GM18502 (cell line): Measurements from ENCODE around the gene GSTT2B.
"Not testable (repeated sequence)": the region's sequence is repeated elsewhere in the genome, so short reads cannot be mapped to it uniquely, and the experiment has no call there.

Source experiments
- ATAC-seq: cut with Tn5 transposase; IDR thresholded peaks from one replicate; pipeline ENCODE4 v1.9.1; 2021; ENCODE audit warnings: mild to moderate bottlenecking; ENCODE audit not compliant: unreplicated experiment, poor library complexity

GSTT2B gene

DNA sequence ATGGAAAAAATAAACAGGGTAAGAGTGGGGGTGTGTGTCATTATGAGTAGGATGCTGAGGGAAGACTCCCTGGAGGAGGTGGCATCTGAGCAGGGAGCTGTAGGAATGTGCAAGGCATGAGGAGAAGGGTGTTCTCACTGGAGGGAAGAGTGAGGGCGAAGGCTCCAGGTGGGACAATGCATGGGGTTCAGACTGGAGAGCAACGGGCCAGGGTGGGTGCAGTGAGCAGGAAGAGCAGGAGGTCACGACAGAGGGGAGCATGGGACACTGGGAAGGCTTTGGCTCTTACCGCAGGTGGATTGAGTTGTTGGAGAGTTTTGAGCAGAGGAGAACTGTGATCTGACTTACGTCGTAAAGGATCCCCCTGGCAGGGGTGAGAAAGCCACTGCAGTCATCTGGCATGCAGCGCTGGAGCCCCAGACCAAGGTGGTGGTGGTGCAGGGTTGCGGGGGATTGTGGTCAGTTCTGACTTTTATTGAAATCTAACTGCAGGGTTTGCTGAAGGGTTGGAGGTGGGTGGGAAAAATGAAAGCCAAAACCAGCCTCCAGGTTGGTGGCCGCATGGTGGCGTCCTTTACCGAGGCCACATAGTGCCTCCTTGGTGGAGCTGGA, 8.1 kb downstream of the GSTT2B start:
- not testable (repeated sequence) for ATAC-seq

DNA sequence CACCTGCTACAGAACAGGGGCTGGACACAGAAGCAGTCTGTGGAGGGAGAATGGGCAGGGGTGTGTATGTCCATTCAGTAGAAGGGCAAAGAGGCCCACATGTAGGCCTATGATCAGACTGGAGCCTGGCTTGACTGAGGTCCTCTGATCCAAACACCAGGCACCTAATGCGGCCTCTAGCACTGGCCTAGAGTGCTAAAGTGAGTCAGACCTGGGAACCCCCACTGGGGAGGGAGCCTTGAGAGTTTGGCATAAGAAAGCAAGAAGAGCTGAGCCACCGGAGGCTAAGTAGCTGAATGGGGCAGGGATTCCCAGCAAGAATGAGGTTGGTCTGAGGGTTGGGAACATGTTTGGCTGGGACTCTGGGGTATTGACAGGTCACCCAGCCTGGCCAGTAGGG, 9.6 kb downstream of the GSTT2B start:
- not testable (repeated sequence) for ATAC-seq

DNA sequence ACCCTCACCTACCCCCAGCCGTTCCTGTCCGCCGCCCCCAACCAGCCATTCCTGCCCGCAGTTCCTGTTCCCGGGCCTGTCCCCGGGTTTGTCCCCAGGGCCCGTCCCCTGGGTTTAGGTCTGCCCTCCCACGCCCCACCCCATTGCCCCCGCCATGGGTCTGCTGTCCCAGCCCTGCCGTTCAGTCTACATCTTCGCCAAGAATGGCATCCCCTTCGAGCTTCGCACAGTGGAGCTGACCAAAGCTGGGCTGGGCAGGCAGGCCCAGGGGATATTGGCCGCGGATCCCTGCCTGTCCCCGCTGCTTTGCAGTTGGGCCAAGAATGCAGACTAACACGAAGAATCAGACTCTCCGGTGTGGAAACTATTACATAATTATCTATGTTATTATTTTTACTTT, 11.2 kb downstream of the GSTT2B start:
- ATAC-seq: not testable (repeated sequence)

DNA sequence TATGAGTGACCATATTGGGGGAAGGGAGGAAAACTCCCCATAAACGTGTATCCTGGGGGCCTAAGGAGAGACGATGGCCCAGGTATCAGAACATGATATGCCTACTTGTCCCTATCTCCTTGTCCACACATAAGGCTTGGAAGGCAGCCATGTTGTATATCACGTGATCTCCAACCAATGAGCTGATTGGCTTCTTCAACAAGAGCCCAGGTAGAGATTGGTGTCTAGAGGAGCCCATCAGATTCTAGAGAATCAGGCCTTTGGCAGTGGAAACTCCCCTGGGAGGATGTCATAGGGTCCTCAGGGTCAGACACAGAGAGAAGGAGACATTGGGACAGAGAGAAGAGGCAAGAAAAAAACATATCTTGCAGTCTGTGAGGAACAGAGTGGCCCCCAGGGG, 13.6 kb downstream of the GSTT2B start:
- not testable (repeated sequence) for ATAC-seq

DNA sequence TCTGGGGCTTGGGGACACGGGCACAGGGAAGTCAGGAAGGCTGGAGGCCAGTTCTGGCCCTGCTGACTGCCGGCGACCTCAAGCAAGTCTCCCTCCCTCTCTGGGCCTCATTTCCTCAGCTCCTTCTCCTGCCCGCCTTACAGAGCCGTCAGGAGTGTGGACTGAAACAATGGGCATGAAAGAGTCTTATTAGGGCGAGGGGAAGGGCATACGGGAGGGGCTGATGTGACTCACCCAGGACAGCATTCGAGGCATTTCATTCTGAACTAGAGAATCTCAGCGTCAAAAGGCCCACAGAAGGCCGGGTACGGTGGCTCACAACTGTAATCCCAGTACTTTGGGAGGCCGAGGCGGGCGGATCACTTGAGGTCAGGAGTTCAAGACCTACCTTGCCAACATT, 20.8 kb downstream of the GSTT2B start:
- not testable (repeated sequence) for ATAC-seq

DNA sequence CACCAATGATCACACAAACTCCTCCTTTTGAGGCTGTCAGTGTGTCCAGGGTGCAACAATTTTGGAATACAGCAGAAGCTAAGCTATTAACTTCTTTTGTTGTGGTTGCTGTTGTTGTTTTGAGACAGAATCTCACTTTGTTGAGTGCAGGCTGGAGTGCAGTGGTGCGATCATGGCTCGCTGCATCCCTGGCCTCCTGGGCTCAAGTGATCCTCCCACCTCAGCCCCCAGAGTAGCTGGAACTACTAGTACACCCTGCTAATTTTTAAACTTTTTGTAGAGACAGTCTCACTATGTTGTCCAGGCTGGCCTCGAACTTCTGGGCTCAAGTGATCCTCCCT, 22.0 kb downstream of the GSTT2B start:
- no peak for ATAC-seq

DNA sequence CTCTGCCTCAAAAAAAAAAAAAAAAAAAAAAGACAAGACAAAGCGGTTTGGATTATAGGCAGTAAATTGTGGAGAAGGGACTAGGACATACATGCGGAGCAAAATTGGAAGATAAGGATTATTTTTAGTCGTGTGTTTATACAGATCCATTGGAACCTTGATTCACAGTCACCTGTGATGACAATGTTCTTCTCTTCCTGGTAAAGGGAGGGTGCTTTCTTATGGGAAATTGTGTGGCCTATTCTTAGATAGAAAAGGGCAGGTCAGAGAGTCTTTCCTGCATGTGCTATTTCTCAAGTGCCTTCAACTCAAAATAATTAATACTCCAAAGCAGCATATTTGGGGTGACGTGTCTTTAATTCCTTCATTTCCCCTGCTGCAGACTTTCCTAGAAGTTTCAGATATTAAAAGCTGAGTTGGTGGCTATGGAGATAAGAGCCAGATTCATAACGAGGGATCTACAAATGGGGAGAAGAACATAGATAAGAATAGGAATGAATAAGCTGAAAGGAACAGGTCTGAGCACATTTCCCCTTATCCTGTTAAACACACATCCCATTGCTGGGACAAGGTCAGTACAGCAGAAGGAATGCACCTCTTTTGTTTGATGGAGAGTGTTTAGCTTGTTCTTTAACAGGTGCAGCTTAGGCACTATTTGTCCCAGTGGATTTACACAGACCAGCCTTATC, 22.5 kb downstream of the GSTT2B start:
- no peak for ATAC-seq

DNA sequence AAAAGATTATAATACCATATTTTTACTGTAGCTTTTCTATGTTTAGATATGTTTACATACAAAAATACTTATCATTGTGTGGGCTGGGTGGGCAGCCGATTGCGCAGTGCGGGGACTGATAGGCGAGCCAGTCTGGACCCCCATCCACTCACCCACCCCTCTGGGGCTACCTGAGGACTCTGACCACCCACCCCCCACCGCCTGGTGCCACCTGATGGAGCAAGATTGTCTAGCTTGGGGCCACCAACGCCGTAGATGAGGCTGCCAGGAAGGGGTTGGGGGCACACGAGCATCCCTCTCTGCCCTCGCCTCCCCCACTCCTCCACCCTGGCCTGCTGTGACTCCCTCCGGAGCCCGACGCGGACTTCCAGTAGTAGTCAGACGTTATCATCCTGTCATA, 34.4 kb downstream of the GSTT2B start:
- no peak for ATAC-seq

DNA sequence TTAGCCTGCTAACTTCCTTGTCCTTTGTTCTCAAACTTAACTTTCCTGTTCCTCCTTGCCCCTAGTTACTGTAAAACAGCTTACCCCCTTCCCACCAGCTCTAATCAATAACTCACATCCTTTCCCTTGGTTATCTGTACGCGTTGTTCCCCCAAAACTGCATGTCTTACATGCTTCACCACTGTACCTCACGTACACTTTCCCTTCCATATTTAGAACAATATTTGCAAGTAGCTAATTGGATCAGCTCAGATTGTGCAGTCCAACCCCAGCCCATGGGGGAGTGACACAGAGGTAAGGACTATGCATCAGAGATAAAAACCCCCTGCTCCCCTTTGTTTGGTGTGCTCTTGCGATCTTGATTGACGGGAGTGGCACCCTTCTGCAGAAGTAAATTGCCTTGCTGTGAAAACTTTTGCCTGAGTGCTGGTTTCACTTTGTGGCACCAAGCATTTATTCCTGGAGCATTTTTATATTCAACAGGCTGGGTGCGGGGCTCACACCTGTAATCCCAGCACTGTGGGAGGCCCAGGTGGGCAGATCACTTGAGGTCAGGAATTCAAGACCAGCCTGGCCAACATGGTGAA, 35.9 kb downstream of the GSTT2B start:
- ATAC-seq: no peak

DNA sequence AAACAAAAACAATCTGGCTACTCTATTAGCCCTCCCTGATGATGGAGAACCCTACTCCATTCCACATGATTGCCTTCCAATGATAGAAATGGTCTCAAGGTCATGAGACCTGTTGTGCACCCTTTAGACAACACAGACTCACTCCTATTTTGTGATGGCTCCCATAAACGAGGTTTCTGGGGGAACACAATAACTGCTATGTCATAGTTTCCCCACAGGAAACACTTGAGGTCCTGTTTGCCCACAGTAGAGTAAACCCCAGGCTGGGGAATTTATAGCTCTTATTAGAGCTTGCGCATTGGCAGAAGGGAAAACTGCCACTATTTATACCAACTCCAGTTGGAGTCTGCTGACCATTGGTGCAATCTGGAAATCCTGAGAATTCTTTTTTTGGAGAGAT, 38.1 kb downstream of the GSTT2B start:
- ATAC-seq: no peak

DNA sequence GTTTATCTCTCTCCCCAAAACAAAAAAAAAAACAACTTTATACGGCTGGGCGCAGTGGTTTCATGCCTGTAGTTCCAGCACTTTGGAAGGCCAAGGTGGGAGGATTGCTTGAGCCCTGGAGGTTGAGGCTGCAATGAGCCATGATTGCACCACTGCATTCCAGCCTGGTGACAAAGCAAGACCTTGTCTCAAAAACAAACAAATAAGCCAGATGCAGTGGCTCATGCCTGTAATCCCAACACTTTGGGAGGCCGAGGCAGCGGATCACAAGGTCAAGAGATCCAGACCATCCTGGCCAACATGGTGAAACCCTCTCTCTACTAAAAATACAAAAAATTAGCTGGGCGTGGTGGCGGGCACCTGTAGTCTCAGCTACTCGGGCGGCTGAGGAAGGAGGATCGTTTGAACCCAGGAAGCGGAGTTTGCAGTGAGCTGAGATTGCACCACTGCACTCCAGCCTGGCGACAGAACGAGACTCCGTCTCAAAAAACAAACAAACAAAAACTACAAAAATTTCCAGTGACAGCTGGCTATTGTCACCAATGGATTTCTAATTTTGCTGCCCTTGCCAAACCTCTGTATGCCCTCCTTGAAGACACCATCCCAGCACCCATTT, 39.3 kb downstream of the GSTT2B start:
- not testable (repeated sequence) for ATAC-seq

DNA sequence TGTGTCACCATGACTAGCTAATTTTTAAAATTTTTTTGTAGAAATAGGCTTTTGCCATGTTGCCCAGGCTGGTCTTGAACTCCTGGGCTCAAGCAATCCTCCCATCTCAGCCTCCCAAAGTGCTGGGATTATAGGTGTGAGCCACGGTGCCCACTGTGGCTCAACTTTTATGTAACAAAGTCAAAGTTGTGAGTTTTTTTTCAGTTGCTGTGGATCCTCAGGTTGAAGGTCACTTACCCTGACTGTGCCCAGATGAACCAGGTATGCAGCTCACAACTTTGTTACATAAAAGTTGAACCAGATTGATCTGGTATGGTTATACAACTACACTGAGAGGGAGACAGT, 40.8 kb downstream of the GSTT2B start:
- not testable (repeated sequence) for ATAC-seq

DNA sequence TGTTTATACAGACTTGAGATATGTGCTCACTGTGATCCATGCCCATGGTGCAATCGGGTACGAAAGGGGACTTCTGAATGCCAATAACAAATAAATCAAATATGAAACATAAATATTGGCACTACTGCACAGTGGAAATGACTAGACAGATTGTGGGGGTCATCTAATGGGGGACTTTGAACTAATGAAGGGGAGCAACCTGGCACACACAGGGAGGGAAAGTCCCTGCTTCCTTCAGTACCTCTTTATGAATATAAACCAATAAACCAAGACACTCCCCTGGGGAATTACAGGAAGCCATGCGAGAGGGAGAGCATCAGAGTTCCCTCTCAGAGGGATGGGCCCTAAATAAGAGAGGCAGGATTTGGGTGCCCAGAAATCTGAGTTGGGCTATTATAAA, 45.7 kb downstream of the GSTT2B start:
- no peak for ATAC-seq

DNA sequence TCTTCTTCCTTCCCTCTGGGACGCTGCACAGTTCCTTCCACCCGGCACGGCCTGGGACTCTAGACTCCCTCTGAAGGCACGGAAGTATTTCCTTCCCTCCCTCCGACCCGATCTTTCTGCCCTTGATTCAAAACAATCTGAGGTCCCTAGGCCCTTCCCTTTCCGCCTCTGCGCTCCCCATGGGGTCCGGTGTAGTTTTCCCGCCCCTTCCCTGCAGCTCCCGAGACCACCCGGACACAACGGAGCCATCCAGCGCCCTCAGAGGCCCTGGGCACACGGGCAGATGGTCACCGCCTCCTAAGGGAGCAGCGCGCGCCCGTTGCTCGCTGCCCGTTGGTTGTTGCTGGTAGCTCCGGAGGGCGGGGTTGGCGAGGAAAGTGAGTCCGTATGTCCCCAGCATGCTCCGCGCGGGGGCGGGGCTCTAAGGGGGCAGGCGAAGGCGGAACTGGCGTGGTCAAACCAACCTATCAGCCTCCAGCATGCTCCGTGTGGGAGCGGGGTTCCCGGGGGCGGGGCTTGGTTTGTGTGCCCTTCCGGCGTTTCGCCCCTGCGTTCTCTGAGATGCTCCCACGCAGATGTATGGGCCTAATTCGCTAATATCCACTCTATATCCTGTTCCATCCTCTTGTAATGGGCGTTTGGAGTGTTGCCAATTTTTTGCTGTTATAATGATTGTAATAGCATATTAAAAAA, 47.2 kb downstream of the GSTT2B start:
- ATAC-seq: peak; percentile 93

DNA sequence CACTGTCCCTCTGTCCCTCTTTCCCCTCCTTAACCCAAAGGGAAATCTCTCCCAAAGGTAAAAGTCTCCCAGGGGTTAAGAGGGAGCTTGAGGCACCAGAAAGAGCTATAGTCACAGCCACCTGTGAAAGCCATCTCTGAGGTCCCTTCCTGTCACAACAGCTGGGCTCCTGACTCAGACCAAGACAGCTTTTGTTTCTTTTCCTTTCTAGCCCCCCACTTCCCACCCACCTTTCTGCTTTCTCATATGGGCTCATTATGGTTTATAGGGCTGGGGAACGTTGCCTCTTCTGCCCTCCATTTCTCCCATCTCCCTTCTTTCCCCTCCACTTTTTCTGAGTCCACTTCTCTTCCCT, 47.7 kb downstream of the GSTT2B start:
- ATAC-seq: no peak

DNA sequence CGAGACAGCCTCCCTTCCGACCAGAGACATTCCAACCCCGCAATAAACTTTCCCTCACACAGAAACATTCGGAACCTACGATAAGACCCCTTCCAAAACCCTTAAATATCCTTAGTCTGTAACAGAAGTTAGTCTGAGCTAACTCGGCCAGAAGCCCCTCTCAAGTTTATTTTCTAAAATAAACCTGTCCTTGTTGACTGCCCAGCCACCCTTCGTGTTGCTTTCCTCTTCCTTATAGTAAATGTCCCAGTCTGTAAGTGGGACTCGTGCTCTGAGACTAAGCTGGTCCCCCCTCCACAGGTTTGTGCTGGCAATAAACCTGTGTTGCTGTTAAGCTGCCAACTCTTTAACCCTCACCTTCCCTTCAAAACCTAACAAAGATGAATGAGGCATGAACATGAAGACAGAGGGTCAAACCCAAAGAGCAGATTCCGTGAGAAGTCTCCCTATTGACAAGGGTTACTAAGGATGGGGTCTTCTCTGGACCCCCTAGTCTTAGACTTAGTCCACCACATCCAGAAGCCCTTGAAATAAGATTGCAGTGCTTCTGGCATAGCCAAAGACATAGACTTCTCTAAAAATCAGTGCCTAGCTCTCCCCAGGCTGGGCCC, 48.6 kb downstream of the GSTT2B start:
- no peak for ATAC-seq

DNA sequence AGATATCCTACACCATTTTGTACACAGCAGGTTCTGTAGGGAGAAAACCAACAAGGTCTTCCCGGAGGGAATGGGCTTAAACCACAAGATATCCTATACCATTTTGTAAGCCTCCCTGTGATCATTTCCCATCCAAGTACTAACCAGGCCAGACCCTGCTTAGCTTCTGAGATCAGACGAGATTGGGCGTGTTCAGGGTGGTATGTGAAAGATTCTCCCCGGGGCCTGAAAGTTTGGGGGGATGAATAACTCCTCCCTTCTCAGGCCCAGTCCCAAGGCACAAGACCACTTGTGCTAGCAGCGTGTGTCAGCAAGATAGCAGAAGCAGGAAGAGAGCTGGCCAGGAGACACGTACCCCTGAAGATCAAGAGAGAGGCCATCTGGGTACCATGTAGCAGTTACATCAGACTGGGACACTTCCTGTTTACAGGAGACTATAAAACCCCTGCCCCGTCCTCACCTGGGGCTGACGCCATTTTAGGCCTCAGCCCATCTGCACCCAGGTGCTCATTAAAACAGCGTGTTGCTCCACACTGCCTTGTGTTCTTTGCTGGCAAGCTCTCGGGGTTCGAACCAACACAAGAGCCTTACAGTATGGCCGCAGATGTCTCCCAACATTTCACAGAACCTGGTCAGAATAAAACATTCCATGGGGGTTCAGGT, 49.5 kb downstream of the GSTT2B start:
- ATAC-seq: no peak

DNA sequence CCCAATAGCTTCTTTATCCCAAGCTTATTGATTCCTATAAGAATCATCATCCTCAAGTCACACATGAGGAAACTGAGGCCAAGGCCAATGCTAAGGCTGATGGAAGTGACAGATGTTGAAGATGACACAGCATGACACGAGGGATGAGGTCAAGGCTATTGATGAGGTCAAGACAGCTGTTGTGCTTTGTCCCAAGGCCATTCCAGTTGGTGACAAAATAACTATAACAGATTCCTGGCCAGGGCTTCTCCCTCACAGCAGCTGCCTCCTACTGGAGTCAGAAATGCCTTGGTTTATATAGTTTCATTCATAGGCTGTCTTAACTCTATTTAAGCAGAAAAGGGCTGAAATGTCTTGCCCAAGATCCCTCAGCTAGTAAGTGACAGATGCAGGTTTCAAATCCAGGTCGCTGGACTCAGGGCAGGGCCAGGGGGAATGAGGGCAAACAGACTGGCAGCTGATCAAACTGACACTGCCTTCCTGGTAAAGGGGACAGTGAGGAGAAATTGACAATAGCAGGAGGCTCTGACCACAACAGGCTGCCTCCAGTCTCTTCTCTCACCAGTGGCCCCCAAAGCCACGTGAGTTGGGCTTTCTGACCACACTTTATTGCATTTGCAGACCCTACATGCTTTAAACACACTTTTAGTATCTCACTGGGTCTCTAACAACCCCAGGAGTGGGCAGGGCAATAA, 50.4 kb downstream of the GSTT2B start:
- ATAC-seq: no peak

DNA sequence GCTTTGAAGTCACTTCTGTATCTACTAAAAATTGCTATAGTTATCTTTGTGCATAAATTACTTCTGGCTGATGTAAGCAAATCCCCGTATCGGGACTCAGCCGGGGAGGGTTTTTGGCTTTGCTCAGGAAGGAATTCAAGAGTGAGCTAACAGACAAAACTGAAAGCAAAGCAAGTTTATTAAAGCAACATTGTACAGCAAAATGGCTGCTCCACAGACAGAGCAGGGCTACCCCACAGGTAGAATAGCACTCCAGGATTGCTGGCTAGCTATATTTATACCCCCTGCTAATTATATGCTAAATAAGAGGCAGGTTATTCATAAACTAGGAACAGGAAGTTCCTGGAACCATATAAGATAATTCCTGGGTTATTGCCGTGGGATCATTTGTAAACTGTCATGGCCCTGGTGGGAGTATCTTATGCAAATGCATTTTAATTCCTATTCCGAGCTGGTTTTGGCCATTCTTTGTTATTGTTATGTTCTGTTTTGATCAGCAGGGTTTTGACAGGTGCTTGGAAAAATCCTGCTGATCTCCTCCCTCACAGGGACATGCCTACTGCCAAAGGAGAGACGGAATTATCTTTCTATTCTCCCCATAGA, 51.6 kb downstream of the GSTT2B start:
- no peak for ATAC-seq
